ENCODE data around the gene STUB1. TPM values are rescaled to one million over a fixed set of nuclear protein-coding genes. Genes with fewer than 3 reads are reported as not detected.

The STUB1 gene
- total RNA-seq, 1 donor from 2014 or later = 124 TPM

DNA sequence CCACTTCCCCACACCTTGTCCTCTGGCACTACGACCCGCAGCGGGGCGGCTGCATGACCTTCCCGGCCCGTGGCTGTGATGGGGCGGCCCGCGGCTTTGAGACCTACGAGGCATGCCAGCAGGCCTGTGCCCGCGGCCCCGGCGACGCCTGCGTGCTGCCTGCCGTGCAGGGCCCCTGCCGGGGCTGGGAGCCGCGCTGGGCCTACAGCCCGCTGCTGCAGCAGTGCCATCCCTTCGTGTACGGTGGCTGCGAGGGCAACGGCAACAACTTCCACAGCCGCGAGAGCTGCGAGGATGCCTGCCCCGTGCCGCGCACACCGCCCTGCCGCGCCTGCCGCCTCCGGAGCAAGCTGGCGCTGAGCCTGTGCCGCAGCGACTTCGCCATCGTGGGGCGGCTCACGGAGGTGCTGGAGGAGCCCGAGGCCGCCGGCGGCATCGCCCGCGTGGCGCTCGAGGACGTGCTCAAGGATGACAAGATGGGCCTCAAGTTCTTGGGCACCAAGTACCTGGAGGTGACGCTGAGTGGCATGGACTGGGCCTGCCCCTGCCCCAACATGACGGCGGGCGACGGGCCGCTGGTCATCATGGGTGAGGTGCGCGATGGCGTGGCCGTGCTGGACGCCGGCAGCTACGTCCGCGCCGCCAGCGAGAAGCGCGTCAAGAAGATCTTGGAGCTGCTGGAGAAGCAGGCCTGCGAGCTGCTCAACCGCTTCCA lies 46.7 kb upstream of the STUB1 start:
- DNase-seq (ENCODE audit: extremely low spot score in 2 of 2) = no peak
- Histone ChIP-seq H3K27ac (no peak overlapping the region), H3K4me1 (peaks cover 48% of the 10 kb centered on the region), H3K4me3 (no peak overlapping the region), H3K27me3 (no peaks in the 10 kb centered on the region), H3K36me3 (no peaks in the 10 kb centered on the region), H3K9me3 (no peaks in the 10 kb centered on the region)
- no peak for TF ChIP-seq POLR2A (IDR thresholded peaks at IDR 0.05)
- TF ChIP-seq, protein P1, sequence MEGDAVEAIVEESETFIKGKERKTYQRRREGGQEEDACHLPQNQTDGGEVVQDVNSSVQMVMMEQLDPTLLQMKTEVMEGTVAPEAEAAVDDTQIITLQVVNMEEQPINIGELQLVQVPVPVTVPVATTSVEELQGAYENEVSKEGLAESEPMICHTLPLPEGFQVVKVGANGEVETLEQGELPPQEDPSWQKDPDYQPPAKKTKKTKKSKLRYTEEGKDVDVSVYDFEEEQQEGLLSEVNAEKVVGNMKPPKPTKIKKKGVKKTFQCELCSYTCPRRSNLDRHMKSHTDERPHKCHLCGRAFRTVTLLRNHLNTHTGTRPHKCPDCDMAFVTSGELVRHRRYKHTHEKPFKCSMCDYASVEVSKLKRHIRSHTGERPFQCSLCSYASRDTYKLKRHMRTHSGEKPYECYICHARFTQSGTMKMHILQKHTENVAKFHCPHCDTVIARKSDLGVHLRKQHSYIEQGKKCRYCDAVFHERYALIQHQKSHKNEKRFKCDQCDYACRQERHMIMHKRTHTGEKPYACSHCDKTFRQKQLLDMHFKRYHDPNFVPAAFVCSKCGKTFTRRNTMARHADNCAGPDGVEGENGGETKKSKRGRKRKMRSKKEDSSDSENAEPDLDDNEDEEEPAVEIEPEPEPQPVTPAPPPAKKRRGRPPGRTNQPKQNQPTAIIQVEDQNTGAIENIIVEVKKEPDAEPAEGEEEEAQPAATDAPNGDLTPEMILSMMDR (IDR thresholded peaks at IDR 0.05) = no peak
- no peak for TF ChIP-seq POLR2AphosphoS5 (IDR thresholded peaks at IDR 0.05; ENCODE audit: insufficient read depth in 1 of 2, low read depth in 1 of 2)
- intact Hi-C loops (cut with DNase I) = no loop called here

GRCh38 chr16:634051-634670 lies 46.0 kb upstream of the STUB1 start:
- H3K4me1 ChIP-seq = peaks cover 48% of the 10 kb centered on the region
- intact Hi-C loops (cut with DNase I) = no loop called here
- no peak for TF ChIP-seq POLR2A (IDR thresholded peaks at IDR 0.05)
- TF ChIP-seq, protein P1 (IDR thresholded peaks at IDR 0.05) = no peak
- no peak for TF ChIP-seq POLR2AphosphoS5 (IDR thresholded peaks at IDR 0.05; ENCODE audit: insufficient read depth in 1 of 2, low read depth in 1 of 2)

DNA sequence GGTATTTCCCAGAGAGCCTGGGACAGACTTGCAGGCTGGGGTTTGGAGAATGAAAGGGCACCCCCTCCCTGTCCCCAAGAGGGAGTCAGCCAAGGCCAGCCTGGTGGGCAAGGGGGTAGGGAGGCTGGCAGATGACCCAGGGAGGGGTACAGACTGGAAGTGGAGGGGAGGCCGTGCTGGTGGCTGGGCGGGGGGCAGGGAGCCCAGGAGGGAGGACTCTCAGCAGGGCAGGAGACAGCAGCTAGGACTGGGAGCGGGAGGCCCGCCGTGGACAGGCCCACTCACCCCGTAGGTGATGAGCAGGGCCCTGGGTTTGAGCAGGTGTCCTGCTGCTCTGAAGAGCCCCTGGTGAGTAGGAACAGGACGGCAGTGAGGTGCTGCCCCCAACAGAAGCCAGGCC lies 45.2 kb upstream of the STUB1 start:
- TF ChIP-seq POLR2A (IDR thresholded peaks at IDR 0.05) = no peak
- no peak for TF ChIP-seq POLR2AphosphoS5 (IDR thresholded peaks at IDR 0.05; ENCODE audit: insufficient read depth in 1 of 2, low read depth in 1 of 2)
- TF ChIP-seq, protein P1 (IDR thresholded peaks at IDR 0.05) = no peak
- H3K27ac ChIP-seq = no peak overlapping the region
- peak overlapping the region; percentile 69 to 96 for H3K4me3 ChIP-seq
- peaks cover 40% of the 10 kb centered on the region for H3K4me1 ChIP-seq
- no peak for DNase-seq (ENCODE audit: extremely low spot score in 2 of 2)
- H3K27me3 ChIP-seq = no peaks in the 10 kb centered on the region
- no peaks in the 10 kb centered on the region for H3K9me3 ChIP-seq
- H3K36me3 ChIP-seq = no peaks in the 10 kb centered on the region
- intact Hi-C loops (cut with DNase I) = no loop called here

More at GRCh38 chr16:634051-634670, 46.0 kb upstream of the STUB1 start:
- Histone ChIP-seq H3K27me3 (no peaks in the 10 kb centered on the region), H3K27ac (no peak overlapping the region), H3K36me3 (no peaks in the 10 kb centered on the region), H3K9me3 (no peaks in the 10 kb centered on the region), H3K4me3 (no peak overlapping the region)
- no peak for DNase-seq (ENCODE audit: extremely low spot score in 2 of 2)

DNA sequence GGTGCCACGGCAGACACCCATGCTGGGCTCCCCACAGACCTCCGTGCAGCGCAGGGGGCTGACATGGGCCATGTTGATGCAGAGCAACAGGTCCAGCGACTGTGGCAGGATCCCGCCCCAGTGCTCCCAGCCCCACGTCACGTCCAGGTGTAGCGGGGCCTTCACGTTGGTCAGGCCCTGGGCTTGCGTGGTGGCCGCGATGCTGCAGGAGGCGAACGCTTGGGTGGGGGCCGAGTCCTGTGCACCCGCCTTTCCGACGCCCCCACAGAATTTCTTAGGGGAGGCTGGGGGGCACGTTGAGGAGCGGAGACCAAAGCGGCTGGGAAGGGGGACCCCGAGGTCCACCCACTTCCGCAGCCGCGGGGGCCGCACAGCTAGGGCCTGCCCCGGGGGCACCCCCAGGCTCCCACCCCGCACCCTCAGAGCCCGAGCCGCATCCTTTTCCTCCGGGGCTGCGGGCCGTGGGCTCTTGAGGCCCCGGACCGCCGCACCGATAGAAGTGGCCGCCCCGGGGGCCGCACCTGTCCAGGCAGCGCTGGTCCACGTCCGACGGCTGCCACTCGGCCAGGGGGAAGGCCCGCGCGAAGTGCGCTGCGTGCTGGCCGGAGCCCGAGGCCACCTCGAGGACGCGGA lies 44.5 kb upstream of the STUB1 start:
- peaks cover 39% of the 10 kb centered on the region for H3K4me1 ChIP-seq

More for the DNA sequence above, 44.5 kb upstream of the STUB1 start:
- Histone ChIP-seq H3K4me3 (peak overlapping the region; percentile 69 to 96), H3K9me3 (no peaks in the 10 kb centered on the region), H3K27me3 (no peaks in the 10 kb centered on the region), H3K27ac (peak overlapping the region; percentile 99), H3K36me3 (no peaks in the 10 kb centered on the region)
- TF ChIP-seq POLR2A (IDR thresholded peaks at IDR 0.05) (no peak), POLR2AphosphoS5 (IDR thresholded peaks at IDR 0.05; ENCODE audit: insufficient read depth in 1 of 2, low read depth in 1 of 2) (no peak)
- TF ChIP-seq, protein P1 (IDR thresholded peaks at IDR 0.05) = no peak
- DNase-seq (ENCODE audit: extremely low spot score in 2 of 2) = no peak
- intact Hi-C loops (cut with DNase I) = no loop called here

Data from vagina (tissue), 2 donors.